Parathyroid adenoma (tissue), 2 donors: ENCODE results near the gene EVL.

Experiments
- H2AFZ ChIP-seq: fragments of 300-600 bp; sonication (generic); one replicate; pipeline ENCODE4 v1.7.0; 2017; ENCODE audit warnings: antibody characterized with exemption, mild to moderate bottlenecking
- H3K27ac ChIP-seq: fragments of 300-600 bp; sonication (generic); one replicate; pipeline ENCODE4 v1.7.0; 2017
- H3K27me3 ChIP-seq: fragments of 300-600 bp; sonication (generic); one replicate; pipeline ENCODE4 v1.7.0; 2017; ENCODE audit warnings: low read length; ENCODE audit not compliant: control insufficient read depth, insufficient read depth
- H3K36me3 ChIP-seq: fragments of 300-600 bp; sonication (generic); one replicate; pipeline ENCODE4 v1.7.0; 2017; ENCODE audit warnings: low read length; ENCODE audit not compliant: control insufficient read depth, insufficient read depth
- H3K4me1 ChIP-seq: fragments of 300-600 bp; sonication (generic); one replicate; pipeline ENCODE4 v1.7.0; 2017; ENCODE audit warnings: control low read depth
- H3K4me2 ChIP-seq: fragments of 300-600 bp; sonication (generic); one replicate; pipeline ENCODE4 v1.7.0; 2017; ENCODE audit warnings: low read length
- H3K4me3 ChIP-seq: fragments of 300-600 bp; sonication (generic); one replicate; pipeline ENCODE4 v1.7.0; 2017; ENCODE audit warnings: low read depth, low read length
- H3K79me2 ChIP-seq: fragments of 300-600 bp; sonication (generic); one replicate; pipeline ENCODE4 v1.7.0; 2017; ENCODE audit warnings: control low read depth
- H3K9ac ChIP-seq: fragments of 300-600 bp; sonication (generic); one replicate; pipeline ENCODE4 v1.7.0; 2017; ENCODE audit warnings: mild to moderate bottlenecking
- H3K9me3 ChIP-seq: fragments of 300-600 bp; sonication (generic); one replicate; pipeline ENCODE4 v1.7.0; 2017; ENCODE audit warnings: low read length; ENCODE audit not compliant: control insufficient read depth
- CTCF ChIP-seq: fragments of 300-600 bp; sonication (generic); IDR thresholded peaks from one replicate; pipeline ENCODE4 v1.7.0; 2017; ENCODE audit warnings: antibody characterized with exemption, mild to moderate bottlenecking
- donor health status: primary hyperparathyroidism.

Gene EVL

GRCh38 chr14:100037353-100037752, 27.9 kb upstream of the EVL start:
- no peak overlapping the region for H2AFZ ChIP-seq
- H3K27me3 ChIP-seq: no peaks in the 10 kb centered on the region
- H3K4me1 ChIP-seq: peaks cover 5% of the 10 kb centered on the region
- H3K27ac ChIP-seq: no peak overlapping the region
- H3K4me2 ChIP-seq: no peak overlapping the region
- no peaks in the 10 kb centered on the region for H3K9me3 ChIP-seq
- H3K79me2 ChIP-seq: peaks cover 8% of the 10 kb centered on the region
- no peaks in the 10 kb centered on the region for H3K36me3 ChIP-seq
- H3K4me3 ChIP-seq: no peak overlapping the region
- TF ChIP-seq CTCF: no peak
- H3K9ac ChIP-seq: no peak overlapping the region

GRCh38 chr14:100038065-100038464, 27.2 kb upstream of the EVL start:
- H2AFZ ChIP-seq: no peak overlapping the region
- H3K4me1 ChIP-seq: peaks cover 5% of the 10 kb centered on the region
- TF ChIP-seq CTCF: no peak
- no peaks in the 10 kb centered on the region for H3K9me3 ChIP-seq
- H3K27me3 ChIP-seq: no peaks in the 10 kb centered on the region
- H3K4me3 ChIP-seq: no peak overlapping the region
- H3K36me3 ChIP-seq: no peaks in the 10 kb centered on the region
- H3K9ac ChIP-seq: no peak overlapping the region
- no peak overlapping the region for H3K4me2 ChIP-seq
- peaks cover 8% of the 10 kb centered on the region for H3K79me2 ChIP-seq
- H3K27ac ChIP-seq: no peak overlapping the region

GRCh38 chr14:100039903-100040302, 25.3 kb upstream of the EVL start:
- Histone ChIP-seq H2AFZ (no peak overlapping the region), H3K36me3 (no peaks in the 10 kb centered on the region), H3K27ac (no peak overlapping the region), H3K4me1 (peaks cover 5% of the 10 kb centered on the region), H3K9ac (no peak overlapping the region), H3K79me2 (peaks cover 11% of the 10 kb centered on the region), H3K4me3 (no peak overlapping the region), H3K27me3 (no peaks in the 10 kb centered on the region), H3K9me3 (no peaks in the 10 kb centered on the region), H3K4me2 (no peak overlapping the region)
- TF ChIP-seq CTCF: no peak

- Histone ChIP-seq H2AFZ (no peak overlapping the region), H3K9me3 (no peaks in the 10 kb centered on the region), H3K27ac (no peak overlapping the region), H3K79me2 (peaks cover 13% of the 10 kb centered on the region), H3K4me2 (no peak overlapping the region), H3K27me3 (no peaks in the 10 kb centered on the region), H3K4me1 (peaks cover 10% of the 10 kb centered on the region), H3K36me3 (no peaks in the 10 kb centered on the region), H3K4me3 (no peak overlapping the region), H3K9ac (no peak overlapping the region)
- no peak for TF ChIP-seq CTCF
These were observed 24.0 kb upstream of the EVL start for GRCh38 chr14:100041271-100041670.

- H3K9me3 ChIP-seq: no peaks in the 10 kb centered on the region
- no peak overlapping the region for H3K4me2 ChIP-seq
- H2AFZ ChIP-seq: no peak overlapping the region
- H3K27me3 ChIP-seq: no peaks in the 10 kb centered on the region
- H3K4me3 ChIP-seq: no peak overlapping the region
- peaks cover 9% of the 10 kb centered on the region for H3K79me2 ChIP-seq
- H3K9ac ChIP-seq: no peak overlapping the region
- TF ChIP-seq CTCF: no peak
- H3K27ac ChIP-seq: no peak overlapping the region
- H3K4me1 ChIP-seq: peaks cover 13% of the 10 kb centered on the region
- H3K36me3 ChIP-seq: no peaks in the 10 kb centered on the region
These were observed 22.9 kb upstream of the EVL start for GRCh38 chr14:100042286-100042685.
